VCaP (cell line): Measurements from ENCODE around the gene SLC40A1.

Experiments
- H3K27ac ChIP-seq: fragments of 450-650 bp; 2 replicates; pipeline ENCODE4 v1.5.1; 2017
- TF ChIP-seq, protein P1 (sequence below): fragments of 450-650 bp; conservative IDR thresholded peaks from 2 replicates; pipeline ENCODE4 v1.5.1; 2017; ENCODE audit warnings: mild to moderate bottlenecking, moderate library complexity

SLC40A1 gene

DNA sequence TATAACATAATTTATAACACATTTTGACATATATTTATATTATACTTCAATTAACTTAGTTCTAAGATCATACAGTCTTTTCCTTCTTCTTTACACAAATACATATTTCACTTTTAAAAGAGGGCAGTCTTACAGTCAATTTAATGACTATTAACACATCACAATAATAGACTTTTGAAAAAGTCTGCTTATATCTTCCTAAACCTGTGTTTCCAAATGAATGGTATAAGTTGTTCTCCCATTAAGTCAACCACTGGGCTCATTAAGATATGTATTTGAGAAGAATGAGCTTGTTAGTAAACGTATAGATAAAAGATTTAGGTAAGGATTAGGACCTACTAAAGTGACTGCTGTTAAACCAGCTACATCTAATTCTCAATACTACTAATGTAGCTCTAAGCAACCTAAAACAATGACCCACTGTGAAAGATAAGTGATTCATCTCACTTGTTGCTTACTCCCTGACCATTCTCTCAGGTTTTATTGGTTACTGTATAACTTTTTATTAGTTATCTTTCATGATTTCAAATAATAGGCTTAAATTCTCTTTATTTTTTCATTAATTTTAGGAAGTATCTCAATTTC is 27.0 kb downstream of the SLC40A1 start:
- H3K27ac ChIP-seq, result peak overlapping the region; percentile 80

DNA sequence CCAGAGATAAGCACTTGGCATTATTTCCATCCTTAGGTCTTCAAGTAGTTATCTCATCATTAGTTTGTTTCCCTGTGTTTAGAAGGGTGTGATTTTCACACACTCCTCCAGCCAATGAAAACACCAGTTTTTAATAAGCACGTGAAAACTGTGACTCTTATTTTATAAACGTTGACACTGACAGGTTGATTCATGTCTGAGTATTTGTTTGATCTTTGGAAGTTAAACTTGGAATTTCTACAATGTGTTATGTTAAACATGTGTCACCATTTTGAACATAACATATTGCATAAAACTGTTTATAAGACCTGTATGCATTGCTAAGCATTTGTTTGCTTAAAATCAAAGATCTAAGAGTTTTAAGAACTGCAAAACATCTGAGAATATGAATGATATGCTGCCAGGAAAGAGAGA is 27.6 kb downstream of the SLC40A1 start:
- TF ChIP-seq, protein P1, sequence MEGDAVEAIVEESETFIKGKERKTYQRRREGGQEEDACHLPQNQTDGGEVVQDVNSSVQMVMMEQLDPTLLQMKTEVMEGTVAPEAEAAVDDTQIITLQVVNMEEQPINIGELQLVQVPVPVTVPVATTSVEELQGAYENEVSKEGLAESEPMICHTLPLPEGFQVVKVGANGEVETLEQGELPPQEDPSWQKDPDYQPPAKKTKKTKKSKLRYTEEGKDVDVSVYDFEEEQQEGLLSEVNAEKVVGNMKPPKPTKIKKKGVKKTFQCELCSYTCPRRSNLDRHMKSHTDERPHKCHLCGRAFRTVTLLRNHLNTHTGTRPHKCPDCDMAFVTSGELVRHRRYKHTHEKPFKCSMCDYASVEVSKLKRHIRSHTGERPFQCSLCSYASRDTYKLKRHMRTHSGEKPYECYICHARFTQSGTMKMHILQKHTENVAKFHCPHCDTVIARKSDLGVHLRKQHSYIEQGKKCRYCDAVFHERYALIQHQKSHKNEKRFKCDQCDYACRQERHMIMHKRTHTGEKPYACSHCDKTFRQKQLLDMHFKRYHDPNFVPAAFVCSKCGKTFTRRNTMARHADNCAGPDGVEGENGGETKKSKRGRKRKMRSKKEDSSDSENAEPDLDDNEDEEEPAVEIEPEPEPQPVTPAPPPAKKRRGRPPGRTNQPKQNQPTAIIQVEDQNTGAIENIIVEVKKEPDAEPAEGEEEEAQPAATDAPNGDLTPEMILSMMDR, result no peak
- H3K27ac ChIP-seq, result peak overlapping the region; percentile 80

More for the DNA sequence above, 27.0 kb downstream of the SLC40A1 start:
- TF ChIP-seq, protein P1, result no peak

DNA sequence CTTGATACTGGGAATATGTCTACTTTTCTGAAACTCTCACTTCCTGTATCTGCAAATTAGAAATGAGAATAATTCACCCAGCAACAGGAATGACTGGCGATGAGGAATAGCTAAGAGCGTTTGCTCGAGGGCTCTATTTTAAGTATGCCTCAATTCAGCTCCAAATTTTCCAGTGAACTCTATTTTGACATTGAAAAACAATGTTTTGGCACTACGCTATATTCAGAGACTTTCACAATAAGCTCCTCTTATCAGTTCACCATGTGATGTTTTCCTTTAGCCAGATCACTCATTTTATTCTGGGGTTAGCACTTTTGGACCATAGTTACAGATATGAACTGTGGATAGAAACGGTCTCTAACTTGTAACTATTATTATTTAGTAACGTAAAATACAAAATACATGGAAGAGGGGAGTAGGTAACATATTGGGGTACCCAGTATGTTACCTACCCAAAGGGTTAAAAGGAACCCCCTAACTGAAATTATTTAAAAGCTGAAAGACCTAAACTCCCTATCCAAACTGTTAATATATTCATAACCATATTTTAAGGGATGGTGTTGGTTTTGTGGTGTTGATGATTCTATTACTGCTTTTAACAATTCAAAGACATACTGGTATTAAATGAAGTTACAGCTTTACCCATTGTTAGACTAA is 28.1 kb downstream of the SLC40A1 start:
- no peak overlapping the region; the same call in 1 of the 2 replicates for H3K27ac ChIP-seq
- TF ChIP-seq, protein P1, result no peak

DNA sequence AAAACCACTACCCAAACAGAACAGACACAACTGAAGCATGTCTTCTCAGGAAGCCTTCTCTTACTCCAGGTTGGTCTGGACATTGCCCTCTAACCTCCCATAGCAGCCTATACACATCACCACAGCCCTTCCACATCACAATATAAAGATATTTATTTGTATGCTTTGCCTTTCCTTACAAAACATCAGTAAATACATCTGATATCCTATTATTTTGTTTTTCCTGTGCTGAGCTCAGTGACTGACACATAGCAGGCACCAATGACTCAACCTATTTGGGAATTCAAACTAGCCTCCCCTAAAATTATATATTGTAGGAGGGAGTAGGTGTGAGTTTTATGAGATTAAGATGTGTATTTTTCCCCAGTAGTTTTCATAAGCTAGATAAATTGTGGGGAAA is 28.8 kb downstream of the SLC40A1 start:
- TF ChIP-seq, protein P1, result no peak
- no peak overlapping the region for H3K27ac ChIP-seq

DNA sequence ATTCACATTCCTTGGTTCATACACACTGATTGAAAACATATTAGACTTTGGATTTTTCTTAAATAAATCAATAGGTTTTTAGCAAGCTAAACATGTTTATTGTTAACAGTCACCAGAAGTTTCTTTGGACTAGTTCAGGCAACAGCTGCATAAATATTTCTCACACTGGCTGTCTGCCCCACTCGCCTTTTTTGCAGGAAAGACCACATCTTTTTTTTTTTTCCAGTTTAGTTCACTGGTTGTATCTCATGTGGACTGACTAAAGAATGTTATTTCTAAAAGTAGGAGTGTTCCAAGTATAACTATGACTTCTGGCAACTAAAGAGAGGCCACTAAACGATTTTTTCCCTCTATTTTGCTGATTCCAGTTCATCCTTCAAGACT is 31.1 kb downstream of the SLC40A1 start:
- H3K27ac ChIP-seq, result no peak overlapping the region
- TF ChIP-seq, protein P1, result no peak

DNA sequence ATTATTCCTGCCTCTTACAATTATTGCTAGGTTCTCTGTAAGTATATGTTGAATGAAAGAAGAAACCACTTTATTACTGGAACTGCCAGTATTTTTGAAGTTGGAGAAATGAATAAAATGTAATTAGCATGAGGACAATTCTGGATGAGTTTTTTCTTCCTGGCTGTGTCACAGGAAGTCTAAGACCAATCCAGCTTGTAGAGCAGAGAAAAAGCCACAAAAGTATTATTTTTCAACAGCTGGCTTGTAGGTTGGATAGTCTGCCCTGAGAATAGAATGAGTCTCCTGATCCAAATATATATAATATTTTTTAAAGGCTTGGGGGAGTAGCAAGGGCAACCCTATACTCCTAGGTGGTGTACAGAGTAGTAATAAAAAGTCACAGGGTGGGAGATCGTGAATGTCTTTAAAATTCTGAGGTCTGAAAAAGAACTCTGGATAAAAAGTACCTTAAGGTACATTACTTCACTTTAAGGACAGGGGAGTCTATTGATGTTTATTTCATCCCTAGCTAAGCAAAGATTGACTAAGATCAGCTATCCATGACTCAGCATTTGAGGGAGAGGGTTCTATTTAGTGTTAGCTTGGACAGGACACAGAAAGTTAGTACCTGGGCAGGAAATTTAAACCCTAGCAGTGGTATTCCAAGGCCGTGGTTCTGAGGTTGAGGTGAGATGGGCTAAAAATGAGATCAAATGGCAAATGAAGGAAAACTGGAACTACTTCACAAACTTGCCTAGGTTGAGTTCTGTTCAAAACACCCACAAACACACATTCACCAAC is 31.7 kb downstream of the SLC40A1 start:
- H3K27ac ChIP-seq, result no peak overlapping the region
- TF ChIP-seq, protein P1, result no peak

DNA sequence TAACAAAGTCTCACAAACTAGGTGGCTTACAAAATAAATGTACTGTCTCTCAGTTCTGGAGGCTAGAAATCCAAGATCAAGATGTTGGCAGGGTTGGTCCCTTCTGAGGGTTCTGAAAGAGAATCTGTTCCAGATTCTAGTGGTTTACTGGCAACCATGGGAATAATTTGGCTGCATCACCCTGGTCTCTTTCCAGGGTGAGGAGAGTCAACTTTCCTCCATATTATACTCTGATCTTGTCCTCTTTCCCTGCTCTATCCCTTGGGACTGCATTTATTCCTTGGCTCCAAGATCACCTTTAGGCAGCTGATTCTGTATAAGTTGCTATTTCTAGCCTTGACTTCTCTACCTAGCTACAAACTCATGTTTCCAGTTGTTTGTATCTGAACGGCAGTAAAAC is 35.2 kb downstream of the SLC40A1 start:
- H3K27ac ChIP-seq, result no peak overlapping the region
- TF ChIP-seq, protein P1, result no peak
